Mesothelial cell of epicardium (in vitro differentiated cells): ENCODE results near the gene HPGDS. TPM values are rescaled to one million over a fixed set of nuclear protein-coding genes. Genes with fewer than 3 reads are reported as not detected.

Experiments
- DNase-seq, 2 experiments: peaks; one replicate each; pipeline ENCODE4 v3.0.0; 2021; ENCODE audit warnings: low spot score in 2 of 2; ENCODE audit not compliant: unreplicated experiment in 2 of 2
- H3K27ac Mint-ChIP-seq: 2 replicates; pipeline ENCODE4 v1.8.0; 2021; ENCODE audit warnings: mixed read lengths
- H3K27me3 Mint-ChIP-seq: 2 replicates; pipeline ENCODE4 v1.8.0; 2021; ENCODE audit warnings: low read depth, mixed read lengths
- H3K36me3 Mint-ChIP-seq: 2 replicates; pipeline ENCODE4 v1.8.0; 2021; ENCODE audit warnings: mixed read lengths
- H3K4me1 Mint-ChIP-seq: 2 replicates; pipeline ENCODE4 v1.8.0; 2021; ENCODE audit warnings: mixed read lengths
- H3K4me3 Mint-ChIP-seq: 2 replicates; pipeline ENCODE4 v1.8.0; 2021; ENCODE audit warnings: mild to moderate bottlenecking, moderate library complexity, mixed read lengths
- H3K9me3 Mint-ChIP-seq: 2 replicates; pipeline ENCODE4 v1.8.0; 2021; ENCODE audit warnings: mixed read lengths
- CTCF ChIP-seq: fragments of 200-600 bp; sonication (generic); IDR thresholded peaks from one replicate; pipeline ENCODE4 v1.5.0; 2021; ENCODE audit warnings: antibody characterized with exemption; ENCODE audit not compliant: unreplicated experiment
- total RNA-seq: library from RNA; stranded (reverse); gene quantifications from 3 replicates; pipeline ENCODE4 v1.2.1, GENCODE V29; 2021

Gene HPGDS
- total RNA-seq, 1 donor from 2014 or later = not detected

- no peak for DNase-seq
- TF ChIP-seq CTCF = no peak
- Mint-ChIP-seq H3K27me3 (no peaks in the 10 kb centered on the region), H3K36me3 (peaks cover 38% of the 10 kb centered on the region), H3K9me3 (no peaks in the 10 kb centered on the region), H3K4me1 (no peaks in the 10 kb centered on the region), H3K27ac (no peak overlapping the region), H3K4me3 (no peak overlapping the region)
Measured at GRCh38 chr4:94277534-94277933, 65.1 kb downstream of the HPGDS start.

- peaks cover 36% of the 10 kb centered on the region for H3K36me3 Mint-ChIP-seq
Measured at GRCh38 chr4:94276204-94276603, 66.4 kb downstream of the HPGDS start.

GRCh38 chr4:94274912-94275311, 67.7 kb downstream of the HPGDS start:
- peaks cover 26% of the 10 kb centered on the region for H3K36me3 Mint-ChIP-seq
- no peak overlapping the region for H3K4me3 Mint-ChIP-seq
- no peak for TF ChIP-seq CTCF
- no peak overlapping the region for H3K27ac Mint-ChIP-seq
- no peaks in the 10 kb centered on the region for H3K4me1 Mint-ChIP-seq
- no peak for DNase-seq
- no peaks in the 10 kb centered on the region for H3K27me3 Mint-ChIP-seq
- H3K9me3 Mint-ChIP-seq = no peaks in the 10 kb centered on the region

More at GRCh38 chr4:94276204-94276603, 66.4 kb downstream of the HPGDS start:
- H3K27me3 Mint-ChIP-seq = no peaks in the 10 kb centered on the region
- no peak for DNase-seq
- no peak overlapping the region for H3K27ac Mint-ChIP-seq
- H3K9me3 Mint-ChIP-seq = no peaks in the 10 kb centered on the region
- H3K4me3 Mint-ChIP-seq = no peak overlapping the region
- H3K4me1 Mint-ChIP-seq = no peaks in the 10 kb centered on the region
- no peak for TF ChIP-seq CTCF

- no peak for DNase-seq
- Mint-ChIP-seq H3K27me3 (no peaks in the 10 kb centered on the region), H3K27ac (no peak overlapping the region), H3K9me3 (no peaks in the 10 kb centered on the region), H3K4me3 (no peak overlapping the region), H3K36me3 (peaks cover 23% of the 10 kb centered on the region), H3K4me1 (no peaks in the 10 kb centered on the region)
- no peak for TF ChIP-seq CTCF
Measured at GRCh38 chr4:94271248-94271647, 71.4 kb downstream of the HPGDS start.

- no peak overlapping the region for H3K27ac Mint-ChIP-seq
- no peak for TF ChIP-seq CTCF
- peaks cover 2% of the 10 kb centered on the region for H3K9me3 Mint-ChIP-seq
- H3K4me1 Mint-ChIP-seq = peaks cover 9% of the 10 kb centered on the region
- peaks cover 29% of the 10 kb centered on the region for H3K36me3 Mint-ChIP-seq
- no peak for DNase-seq
- no peak overlapping the region for H3K4me3 Mint-ChIP-seq
- H3K27me3 Mint-ChIP-seq = no peaks in the 10 kb centered on the region
Measured at GRCh38 chr4:94267037-94267436, 75.6 kb downstream of the HPGDS start.
